Hepatocyte (in vitro differentiated cells): Measurements from ENCODE around the gene CCDC3. TPM values are rescaled to one million over a fixed set of nuclear protein-coding genes. Genes with fewer than 3 reads are reported as not detected.

Source experiments
- DNase-seq: peaks from one replicate; pipeline ENCODE4 v3.0.0-alpha.2; 2016; ENCODE audit warnings: low spot score
- H2AFZ ChIP-seq: fragments of 200-600 bp; sonication (generic); 2 replicates; pipeline ENCODE4 v1.6.0; 2016; ENCODE audit warnings: antibody characterized with exemption, mild to moderate bottlenecking
- H3K27ac ChIP-seq: fragments of 200-600 bp; sonication (generic); 2 replicates; pipeline ENCODE4 v1.5.1; 2016; ENCODE audit warnings: mild to moderate bottlenecking
- H3K27me3 ChIP-seq: fragments of 200-600 bp; sonication (generic); 2 replicates; pipeline ENCODE4 v1.6.1; 2016
- H3K36me3 ChIP-seq: fragments of 200-600 bp; sonication (generic); replicated peaks from 2 replicates; pipeline ENCODE4 v1.5.1; 2016; ENCODE audit warnings: low read depth; ENCODE audit not compliant: insufficient read depth
- H3K4me1 ChIP-seq: fragments of 200-600 bp; sonication (generic); 2 replicates; pipeline ENCODE4 v1.5.1; 2016; ENCODE audit warnings: mild to moderate bottlenecking, moderate library complexity; ENCODE audit not compliant: insufficient read depth
- H3K4me2 ChIP-seq: fragments of 200-600 bp; sonication (generic); 2 replicates; pipeline ENCODE4 v1.6.0; 2016
- H3K4me3 ChIP-seq: fragments of 200-600 bp; sonication (generic); 2 replicates; pipeline ENCODE4 v1.5.1; 2016; ENCODE audit warnings: mild to moderate bottlenecking
- H3K79me2 ChIP-seq: fragments of 200-600 bp; sonication (generic); 2 replicates; pipeline ENCODE4 v1.6.0; 2017; ENCODE audit warnings: mild to moderate bottlenecking
- H3K9me2 ChIP-seq: fragments of 200-600 bp; sonication (generic); replicated peaks from 2 replicates; pipeline ENCODE4 v1.6.0; 2017; ENCODE audit warnings: mild to moderate bottlenecking; ENCODE audit not compliant: insufficient read depth
- H3K9me3 ChIP-seq: fragments of 200-600 bp; sonication (generic); 2 replicates; pipeline ENCODE4 v1.5.1; 2016; ENCODE audit warnings: low read depth, mild to moderate bottlenecking
- H4K20me1 ChIP-seq: fragments of 200-600 bp; sonication (generic); 2 replicates; pipeline ENCODE4 v1.6.0; 2016; ENCODE audit warnings: mild to moderate bottlenecking; ENCODE audit not compliant: insufficient read depth, poor library complexity, severe bottlenecking
- EZH2 ChIP-seq: fragments of 200-600 bp; sonication (generic); IDR thresholded peaks from 2 replicates; pipeline ENCODE4 v1.6.1; 2016; ENCODE audit warnings: antibody characterized with exemption, mild to moderate bottlenecking, borderline replicate concordance
- EZH2phosphoT487 ChIP-seq: fragments of 200-600 bp; sonication (generic); IDR thresholded peaks from one replicate; pipeline ENCODE4 v1.6.1; 2018; ENCODE audit warnings: antibody characterized with exemption, mild to moderate bottlenecking, low read depth, moderate library complexity; ENCODE audit not compliant: unreplicated experiment, severe bottlenecking
- WGBS: methylation state at CpG from one replicate; pipeline ENCODE4 v1.1.6; 2016; ENCODE audit warnings: low lambda C conversion rate; ENCODE audit errors: missing lambda C conversion rate; 5-methylcytosine and 5-hydroxymethylcytosine counted together
- polyA plus RNA-seq: library from polyadenylated mRNA; unstranded; fragments of >200 nt; fragmentation: Nextera tagmentation; extraction: Ambion mirVana; gene quantifications from 2 replicates; pipeline ENCODE4 v1.2.1, GENCODE V29; 2016
- total RNA-seq: library from RNA; depleted of rRNA; stranded (reverse); fragments of >200 nt; gene quantifications from 2 replicates; pipeline ENCODE4 v1.2.3, GENCODE V29; 2014
- TF ChIP-seq, protein P1 (sequence below): fragments of 200-600 bp; sonication (generic); IDR thresholded peaks from 2 replicates; pipeline ENCODE4 v1.5.1; 2016; ENCODE audit warnings: antibody characterized with exemption, mild to moderate bottlenecking; ENCODE audit not compliant: poor library complexity

The CCDC3 gene
- total and polyA plus RNA-seq, 2 experiments from 2014 or later: 10.4 to 10.5 TPM

DNA sequence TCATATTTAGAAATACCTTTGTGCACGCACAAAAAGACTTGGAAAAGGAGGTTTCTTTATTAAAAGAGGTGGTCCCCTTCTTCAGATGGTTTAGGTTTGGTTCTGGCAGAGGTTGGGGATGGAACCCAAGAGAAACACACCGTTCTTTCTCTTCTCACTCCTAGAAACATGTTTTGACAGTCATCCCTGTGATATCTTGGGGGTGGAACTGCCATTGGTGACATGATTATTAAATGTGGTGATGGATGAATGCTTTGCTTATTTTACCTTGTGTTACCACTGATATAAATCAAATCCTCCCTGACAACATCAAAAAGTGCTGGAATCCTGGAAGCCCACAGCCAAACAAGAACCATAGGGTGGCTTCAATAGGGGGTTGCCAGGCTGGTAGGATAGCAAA, 146.5 kb downstream of the CCDC3 start:
- WGBS: 98% methylated on average over 2 of the region's 2 CpGs
- no peaks in the 10 kb centered on the region for H3K9me3 ChIP-seq
- no peak overlapping the region for H2AFZ ChIP-seq
- DNase-seq: no peak
- no peaks in the 10 kb centered on the region for H3K79me2 ChIP-seq
- no peaks in the 10 kb centered on the region for H4K20me1 ChIP-seq
- H3K27me3 ChIP-seq: no peaks in the 10 kb centered on the region
- no peaks in the 10 kb centered on the region for H3K9me2 ChIP-seq
- no peaks in the 10 kb centered on the region for H3K36me3 ChIP-seq
- H3K4me1 ChIP-seq: no peaks in the 10 kb centered on the region
- TF ChIP-seq, protein P1, sequence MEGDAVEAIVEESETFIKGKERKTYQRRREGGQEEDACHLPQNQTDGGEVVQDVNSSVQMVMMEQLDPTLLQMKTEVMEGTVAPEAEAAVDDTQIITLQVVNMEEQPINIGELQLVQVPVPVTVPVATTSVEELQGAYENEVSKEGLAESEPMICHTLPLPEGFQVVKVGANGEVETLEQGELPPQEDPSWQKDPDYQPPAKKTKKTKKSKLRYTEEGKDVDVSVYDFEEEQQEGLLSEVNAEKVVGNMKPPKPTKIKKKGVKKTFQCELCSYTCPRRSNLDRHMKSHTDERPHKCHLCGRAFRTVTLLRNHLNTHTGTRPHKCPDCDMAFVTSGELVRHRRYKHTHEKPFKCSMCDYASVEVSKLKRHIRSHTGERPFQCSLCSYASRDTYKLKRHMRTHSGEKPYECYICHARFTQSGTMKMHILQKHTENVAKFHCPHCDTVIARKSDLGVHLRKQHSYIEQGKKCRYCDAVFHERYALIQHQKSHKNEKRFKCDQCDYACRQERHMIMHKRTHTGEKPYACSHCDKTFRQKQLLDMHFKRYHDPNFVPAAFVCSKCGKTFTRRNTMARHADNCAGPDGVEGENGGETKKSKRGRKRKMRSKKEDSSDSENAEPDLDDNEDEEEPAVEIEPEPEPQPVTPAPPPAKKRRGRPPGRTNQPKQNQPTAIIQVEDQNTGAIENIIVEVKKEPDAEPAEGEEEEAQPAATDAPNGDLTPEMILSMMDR: no peak
- TF ChIP-seq EZH2 (no peak), EZH2phosphoT487 (no peak)
- H3K4me2 ChIP-seq: no peak overlapping the region
- H3K27ac ChIP-seq: no peak overlapping the region
- no peak overlapping the region for H3K4me3 ChIP-seq

DNA sequence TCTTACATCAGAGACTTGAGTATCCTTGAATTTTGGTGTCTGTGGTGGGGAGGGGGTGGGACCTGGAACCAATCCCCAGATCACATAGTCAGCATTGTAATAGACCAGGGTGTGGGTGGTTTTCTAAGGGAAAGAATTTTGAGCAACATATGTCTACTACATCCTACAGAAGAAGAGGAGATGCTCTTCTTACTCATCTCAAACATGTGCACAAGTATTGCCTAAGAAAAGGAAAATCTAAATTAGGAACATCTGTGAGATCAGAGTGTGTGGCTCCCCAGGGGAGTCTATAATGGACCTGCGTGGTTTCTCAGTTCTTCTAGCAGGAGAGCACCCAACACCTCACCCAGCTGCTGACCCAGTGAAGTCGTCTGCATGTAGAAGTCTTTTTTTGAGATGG, 148.8 kb downstream of the CCDC3 start:
- Histone ChIP-seq H3K9me2 (no peaks in the 10 kb centered on the region), H3K9me3 (no peaks in the 10 kb centered on the region), H3K27ac (no peak overlapping the region), H3K4me3 (no peak overlapping the region), H3K4me1 (no peaks in the 10 kb centered on the region), H3K4me2 (no peak overlapping the region), H3K36me3 (no peaks in the 10 kb centered on the region), H3K79me2 (no peaks in the 10 kb centered on the region), H3K27me3 (no peaks in the 10 kb centered on the region), H4K20me1 (no peaks in the 10 kb centered on the region), H2AFZ (no peak overlapping the region)
- TF ChIP-seq, protein P1: no peak
- no peak for TF ChIP-seq EZH2
- TF ChIP-seq EZH2phosphoT487: no peak
- WGBS: 90% methylated on average over 2 of the region's 2 CpGs
- DNase-seq: no peak

DNA sequence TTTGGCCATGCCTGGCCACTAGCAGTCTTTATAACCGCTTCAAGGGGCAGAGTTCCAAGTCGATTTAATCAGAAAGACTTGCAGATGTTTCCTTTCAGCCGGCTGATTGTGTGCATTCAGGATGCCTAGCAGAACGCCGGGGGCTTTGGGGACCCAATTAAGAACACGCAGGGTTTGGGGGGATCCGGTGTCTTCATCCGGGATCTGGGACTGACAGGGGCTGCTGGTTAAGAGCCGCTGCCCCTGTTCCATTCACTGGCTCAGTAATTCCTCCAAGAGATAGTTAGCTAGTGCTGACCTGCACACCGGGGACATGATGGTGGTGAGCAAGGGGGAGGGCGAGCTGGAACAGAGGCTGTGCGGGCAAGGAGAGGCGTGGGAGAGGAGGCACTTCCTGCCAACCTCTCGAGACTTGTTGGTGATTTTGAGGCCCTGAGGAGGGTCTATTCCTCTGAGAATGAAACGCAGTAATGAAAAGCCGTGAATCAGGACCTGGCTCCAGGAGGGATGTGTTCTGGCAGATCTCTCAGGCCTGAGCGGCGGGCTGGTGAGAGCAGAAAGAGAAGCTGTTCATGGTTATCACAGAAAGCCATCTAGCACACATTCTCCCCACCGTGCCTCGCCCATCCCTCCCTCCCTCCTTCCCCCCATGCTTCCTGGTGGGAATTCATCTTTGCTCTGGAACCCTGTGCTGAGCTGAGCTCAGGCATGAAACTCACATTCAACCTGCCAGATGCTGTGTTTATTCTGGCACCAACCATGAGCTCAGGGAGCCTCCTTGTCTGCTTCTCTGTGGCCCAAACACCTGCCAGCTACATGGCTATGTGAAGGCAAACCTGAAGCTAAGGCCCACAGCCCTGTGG, 152.0 kb downstream of the CCDC3 start:
- Histone ChIP-seq H3K9me2 (no peaks in the 10 kb centered on the region), H3K27me3 (no peaks in the 10 kb centered on the region), H2AFZ (peak overlapping the region; percentile 9), H3K4me1 (peaks cover 11% of the 10 kb centered on the region), H3K27ac (peak overlapping the region; percentile 14), H3K4me2 (no peak overlapping the region), H4K20me1 (no peaks in the 10 kb centered on the region), H3K4me3 (no peak overlapping the region), H3K9me3 (no peaks in the 10 kb centered on the region), H3K36me3 (no peaks in the 10 kb centered on the region), H3K79me2 (no peaks in the 10 kb centered on the region)
- no peak for DNase-seq
- TF ChIP-seq EZH2 (no peak), EZH2phosphoT487 (no peak)
- TF ChIP-seq, protein P1: no peak
- 72% methylated on average over 18 of the region's 20 CpGs for WGBS
